VCaP (cell line): ENCODE data around the gene CABP7.

Experiments used
- H3K27ac ChIP-seq: fragments of 450-650 bp; 2 replicates; pipeline ENCODE4 v1.5.1; 2017
- TF ChIP-seq, protein P1 (sequence below): fragments of 450-650 bp; conservative IDR thresholded peaks from 2 replicates; pipeline ENCODE4 v1.5.1; 2017; ENCODE audit warnings: mild to moderate bottlenecking, moderate library complexity

Gene CABP7

DNA sequence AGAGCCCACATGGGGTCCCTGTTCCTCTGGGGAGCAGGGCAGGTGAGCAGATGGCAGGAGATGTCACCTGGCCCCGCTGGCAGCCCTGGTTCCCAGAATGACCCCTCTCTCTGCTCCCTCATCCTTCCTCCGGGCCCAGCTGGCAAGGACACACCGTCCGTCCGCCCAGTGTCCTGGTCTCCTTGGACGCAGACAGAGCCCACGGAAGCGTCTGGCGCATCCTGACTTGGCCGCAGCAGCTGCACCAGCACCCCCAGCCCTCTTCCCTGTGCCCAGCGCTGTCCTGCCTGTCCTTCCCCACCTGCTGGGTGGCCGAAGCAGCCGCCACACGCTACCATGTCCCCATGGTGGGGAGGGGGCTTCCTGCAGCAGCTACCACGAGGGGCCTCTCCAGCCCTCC is 9.6 kb upstream of the CABP7 start:
- TF ChIP-seq, protein P1, sequence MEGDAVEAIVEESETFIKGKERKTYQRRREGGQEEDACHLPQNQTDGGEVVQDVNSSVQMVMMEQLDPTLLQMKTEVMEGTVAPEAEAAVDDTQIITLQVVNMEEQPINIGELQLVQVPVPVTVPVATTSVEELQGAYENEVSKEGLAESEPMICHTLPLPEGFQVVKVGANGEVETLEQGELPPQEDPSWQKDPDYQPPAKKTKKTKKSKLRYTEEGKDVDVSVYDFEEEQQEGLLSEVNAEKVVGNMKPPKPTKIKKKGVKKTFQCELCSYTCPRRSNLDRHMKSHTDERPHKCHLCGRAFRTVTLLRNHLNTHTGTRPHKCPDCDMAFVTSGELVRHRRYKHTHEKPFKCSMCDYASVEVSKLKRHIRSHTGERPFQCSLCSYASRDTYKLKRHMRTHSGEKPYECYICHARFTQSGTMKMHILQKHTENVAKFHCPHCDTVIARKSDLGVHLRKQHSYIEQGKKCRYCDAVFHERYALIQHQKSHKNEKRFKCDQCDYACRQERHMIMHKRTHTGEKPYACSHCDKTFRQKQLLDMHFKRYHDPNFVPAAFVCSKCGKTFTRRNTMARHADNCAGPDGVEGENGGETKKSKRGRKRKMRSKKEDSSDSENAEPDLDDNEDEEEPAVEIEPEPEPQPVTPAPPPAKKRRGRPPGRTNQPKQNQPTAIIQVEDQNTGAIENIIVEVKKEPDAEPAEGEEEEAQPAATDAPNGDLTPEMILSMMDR, result no peak
- peak overlapping the region; percentile 43; the same call in 1 of the 2 replicates for H3K27ac ChIP-seq

DNA sequence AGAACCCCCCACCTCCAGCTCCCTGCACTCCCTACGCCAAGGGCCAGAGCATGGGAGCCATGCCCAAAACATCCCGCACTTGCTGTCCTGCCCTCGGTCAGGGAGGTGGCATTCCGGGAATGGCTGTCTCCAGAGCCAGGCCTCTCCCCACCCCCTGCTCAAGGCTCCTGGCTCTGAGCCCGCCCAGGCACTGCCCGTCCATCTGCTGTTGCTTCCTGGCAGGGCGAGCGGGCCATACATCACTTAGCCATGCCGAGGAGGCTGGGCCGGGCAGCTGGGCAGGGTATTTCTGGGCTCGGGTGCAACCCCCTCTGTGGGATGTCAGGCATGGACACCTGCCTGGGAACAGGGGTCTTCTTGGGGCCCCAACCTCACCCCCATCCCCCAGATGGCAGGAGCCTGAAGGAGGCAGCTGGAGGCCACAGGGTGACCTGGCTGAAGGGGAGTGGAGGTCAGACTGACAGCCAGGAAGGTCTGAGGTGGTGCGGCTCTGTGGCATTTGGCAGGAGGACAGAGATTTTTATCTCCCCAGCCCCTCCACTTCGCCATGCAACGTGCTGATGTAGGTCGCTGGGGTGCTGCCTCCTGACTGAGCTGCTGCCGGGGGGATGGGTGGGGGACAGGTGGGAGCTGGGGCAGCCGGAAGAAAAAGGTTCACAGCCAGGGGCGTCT is 8.7 kb upstream of the CABP7 start:
- TF ChIP-seq, protein P1, result no peak
- peak overlapping the region; percentile 43; the same call in 1 of the 2 replicates for H3K27ac ChIP-seq

DNA sequence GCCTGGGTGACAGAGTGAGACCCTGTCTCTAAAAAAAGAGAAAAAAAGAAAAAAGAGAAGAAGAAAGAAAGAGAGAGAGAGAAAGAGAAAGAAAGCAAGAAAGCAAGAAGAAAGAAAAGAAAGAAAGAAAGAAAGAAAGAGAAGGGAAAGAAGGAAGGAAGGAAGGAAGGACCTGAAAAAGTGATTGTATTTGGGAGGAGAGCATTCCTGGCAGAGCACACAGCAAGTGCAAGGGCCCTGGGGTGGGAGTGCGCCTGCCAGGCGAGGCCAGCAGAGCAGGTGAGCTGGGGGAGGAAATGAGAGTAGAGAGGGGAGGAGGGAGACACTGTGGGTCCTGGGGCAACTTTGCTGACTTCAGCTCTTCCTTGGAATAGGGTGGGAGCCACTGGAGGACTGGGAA is 7.7 kb upstream of the CABP7 start:
- TF ChIP-seq, protein P1, result no peak
- H3K27ac ChIP-seq, result no peak overlapping the region

DNA sequence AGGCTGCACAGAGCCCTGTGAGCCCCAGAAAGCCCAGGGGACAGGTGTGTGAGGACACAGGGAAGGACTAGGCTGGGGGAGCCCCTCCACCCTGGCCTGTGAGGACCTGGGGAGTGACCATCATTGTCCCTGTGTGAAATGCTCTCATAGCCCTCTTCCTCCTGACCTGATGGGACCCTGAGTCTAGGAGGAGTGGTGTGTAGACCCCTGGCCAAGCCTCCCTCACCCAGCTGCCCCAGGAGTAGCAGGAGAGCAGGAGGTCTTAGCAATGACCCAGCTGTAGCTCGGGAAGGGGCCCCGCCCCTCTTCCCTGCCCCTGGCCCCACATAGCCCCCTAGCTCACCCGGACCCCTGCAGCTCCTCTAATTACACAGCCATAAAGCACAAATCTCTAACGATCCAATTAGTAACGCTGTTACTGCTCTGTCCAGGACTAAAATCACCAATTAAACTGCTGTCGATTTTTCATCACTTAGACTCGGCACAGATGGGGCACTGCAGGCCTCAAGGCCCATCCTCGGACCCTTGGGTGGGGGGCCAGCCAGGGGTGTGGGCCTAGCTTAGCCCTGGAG is 6.6 kb upstream of the CABP7 start:
- TF ChIP-seq, protein P1, result no peak
- H3K27ac ChIP-seq, result no peak overlapping the region

DNA sequence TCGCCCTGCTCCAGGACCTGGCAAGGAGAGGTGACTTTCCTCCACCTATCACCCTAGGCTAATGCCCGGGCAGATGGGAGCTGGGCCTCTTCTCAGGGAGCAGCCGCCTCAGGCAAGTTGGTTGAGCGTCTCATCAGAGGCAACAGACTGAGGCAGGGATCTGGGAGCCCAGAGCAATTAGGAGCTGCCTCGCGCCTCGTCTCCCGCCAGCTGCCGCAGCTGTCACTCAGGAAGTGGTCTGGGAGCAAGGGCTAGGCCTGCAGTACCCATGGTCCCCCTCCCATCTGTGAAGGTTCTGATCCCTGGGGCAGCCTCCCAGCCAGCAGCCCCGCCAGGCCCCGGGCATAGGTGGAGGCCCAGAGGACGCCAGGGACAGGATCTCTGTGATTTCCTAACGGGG is 4.6 kb upstream of the CABP7 start:
- no peak overlapping the region for H3K27ac ChIP-seq
- TF ChIP-seq, protein P1, result no peak

DNA sequence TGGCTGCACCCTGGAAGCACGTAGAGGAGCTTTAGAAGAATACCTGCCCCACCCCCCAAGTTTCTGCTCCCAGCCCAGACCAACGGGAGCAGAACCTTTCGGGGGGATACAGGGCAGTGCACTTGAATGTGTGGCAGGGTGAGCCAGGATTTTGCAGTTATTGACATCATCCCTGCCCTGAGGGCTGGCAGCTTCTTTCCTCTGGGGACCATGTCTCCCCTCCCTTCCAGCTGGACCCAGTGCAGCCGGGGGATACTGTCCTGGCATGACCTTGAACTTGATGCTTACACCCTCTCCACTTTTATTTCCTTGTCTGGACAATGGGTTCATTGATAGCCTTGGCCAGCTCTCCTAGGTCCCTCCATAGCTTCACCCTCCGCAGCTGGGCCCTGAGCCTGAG is 4.1 kb upstream of the CABP7 start:
- TF ChIP-seq, protein P1, result no peak

DNA sequence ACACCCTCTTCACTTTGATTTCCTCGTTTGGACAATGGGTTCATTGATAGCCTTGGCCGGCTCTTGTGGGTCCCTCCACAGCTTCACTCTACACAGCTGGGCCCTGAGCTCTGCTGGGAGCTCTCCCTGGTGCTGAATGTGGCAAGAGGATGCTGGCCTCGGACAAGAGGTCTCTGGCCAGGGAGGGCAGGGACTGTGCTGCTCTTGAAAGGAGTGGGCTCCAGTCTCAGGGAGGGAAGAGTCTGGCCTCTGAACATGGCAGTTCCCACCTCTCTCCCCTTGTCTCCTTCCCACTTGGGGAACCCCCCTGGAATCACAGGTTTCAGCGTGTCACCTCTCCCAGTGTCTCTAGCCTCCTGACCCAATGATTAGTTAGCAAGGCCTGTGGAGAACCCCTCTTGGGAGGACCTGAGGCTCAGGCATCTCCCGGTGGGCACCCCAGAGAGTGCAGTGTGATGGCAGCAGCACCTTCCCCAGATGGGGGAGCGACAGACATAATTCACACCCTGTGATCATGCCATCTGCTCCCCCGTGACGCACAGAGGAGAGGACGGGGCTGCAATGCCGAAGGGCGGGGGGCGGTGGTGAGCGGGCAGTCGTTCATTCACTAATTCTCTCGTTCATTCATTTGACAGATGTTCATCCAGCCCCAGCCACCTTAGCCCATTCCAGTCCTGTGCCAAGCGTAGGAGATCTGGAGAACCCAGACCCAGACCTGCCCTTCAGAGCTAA is 2.8 kb upstream of the CABP7 start:
- no peak overlapping the region for H3K27ac ChIP-seq
- TF ChIP-seq, protein P1, result no peak

More for the DNA sequence above, 4.1 kb upstream of the CABP7 start:
- H3K27ac ChIP-seq, result no peak overlapping the region
